PFSK-1 (cell line): ENCODE measurements around the gene AQP11.

Experiments used
- FOXP2 ChIP-seq: optimal IDR thresholded peaks from 2 replicates; pipeline ENCODE3; 2011; ENCODE audit warnings: borderline replicate concordance, control low read depth, inconsistent platforms; ENCODE audit not compliant: insufficient read depth; ENCODE audit errors: extremely low read length, extremely low read depth
- POLR2AphosphoS5 ChIP-seq: IDR thresholded peaks from 2 replicates; pipeline ENCODE4 v1.6.1; 2012; ENCODE audit warnings: low read depth, mild to moderate bottlenecking, control low read depth, low read length, moderate library complexity
- REST ChIP-seq, 2 experiments: IDR thresholded peaks; 2 replicates each; pipeline versions ENCODE4 v1.6.1 to v1.8.0; 2011 to 2012; ENCODE audit warnings: low read depth in 2 of 2, low read length in 2 of 2, control low read depth in 1 of 2, inconsistent platforms in 1 of 2, mild to moderate bottlenecking in 1 of 2, moderate library complexity in 1 of 2; ENCODE audit not compliant: insufficient read depth in 1 of 2
- SIN3A ChIP-seq: IDR thresholded peaks from 2 replicates; pipeline ENCODE4 v1.6.1; 2012; ENCODE audit warnings: mild to moderate bottlenecking, low read length, moderate library complexity, borderline replicate concordance; ENCODE audit not compliant: insufficient read depth
- TAF1 ChIP-seq: IDR thresholded peaks from 2 replicates; pipeline ENCODE4 v1.6.1; 2012; ENCODE audit warnings: low read length, control low read depth, borderline replicate concordance; ENCODE audit not compliant: insufficient read depth

AQP11 gene

GRCh38 chr11:77658213-77659013 is 68.7 kb downstream of the AQP11 start:
- TF ChIP-seq POLR2AphosphoS5 (no peak), TAF1 (no peak), REST (IDR thresholded peaks at IDR 0.05; ENCODE audit: insufficient read depth in 1 of 2, low read depth in 2 of 2, low read length in 2 of 2) (no peak), SIN3A (no peak), FOXP2 (no peak)
